Parathyroid adenoma (tissue), 2 donors: ENCODE measurements around the gene ANKRD13D.
A peak's percentile ranks its signal among the peaks of the same experiment; 100 is the strongest.

Experiments used
- H2AFZ ChIP-seq: fragments of 300-600 bp; sonication (generic); one replicate; pipeline ENCODE4 v1.7.0; 2017; ENCODE audit warnings: antibody characterized with exemption, mild to moderate bottlenecking
- H3K27ac ChIP-seq: fragments of 300-600 bp; sonication (generic); one replicate; pipeline ENCODE4 v1.7.0; 2017
- H3K27me3 ChIP-seq: fragments of 300-600 bp; sonication (generic); one replicate; pipeline ENCODE4 v1.7.0; 2017; ENCODE audit warnings: low read length; ENCODE audit not compliant: control insufficient read depth, insufficient read depth
- H3K36me3 ChIP-seq: fragments of 300-600 bp; sonication (generic); one replicate; pipeline ENCODE4 v1.7.0; 2017; ENCODE audit warnings: low read length; ENCODE audit not compliant: control insufficient read depth, insufficient read depth
- H3K4me1 ChIP-seq: fragments of 300-600 bp; sonication (generic); one replicate; pipeline ENCODE4 v1.7.0; 2017; ENCODE audit warnings: control low read depth
- H3K4me2 ChIP-seq: fragments of 300-600 bp; sonication (generic); one replicate; pipeline ENCODE4 v1.7.0; 2017; ENCODE audit warnings: low read length
- H3K4me3 ChIP-seq: fragments of 300-600 bp; sonication (generic); one replicate; pipeline ENCODE4 v1.7.0; 2017; ENCODE audit warnings: low read depth, low read length
- H3K79me2 ChIP-seq: fragments of 300-600 bp; sonication (generic); one replicate; pipeline ENCODE4 v1.7.0; 2017; ENCODE audit warnings: control low read depth
- H3K9ac ChIP-seq: fragments of 300-600 bp; sonication (generic); one replicate; pipeline ENCODE4 v1.7.0; 2017; ENCODE audit warnings: mild to moderate bottlenecking
- H3K9me3 ChIP-seq: fragments of 300-600 bp; sonication (generic); one replicate; pipeline ENCODE4 v1.7.0; 2017; ENCODE audit warnings: low read length; ENCODE audit not compliant: control insufficient read depth
- CTCF ChIP-seq: fragments of 300-600 bp; sonication (generic); IDR thresholded peaks from one replicate; pipeline ENCODE4 v1.7.0; 2017; ENCODE audit warnings: antibody characterized with exemption, mild to moderate bottlenecking
- donor health status: primary hyperparathyroidism.

ANKRD13D gene

DNA sequence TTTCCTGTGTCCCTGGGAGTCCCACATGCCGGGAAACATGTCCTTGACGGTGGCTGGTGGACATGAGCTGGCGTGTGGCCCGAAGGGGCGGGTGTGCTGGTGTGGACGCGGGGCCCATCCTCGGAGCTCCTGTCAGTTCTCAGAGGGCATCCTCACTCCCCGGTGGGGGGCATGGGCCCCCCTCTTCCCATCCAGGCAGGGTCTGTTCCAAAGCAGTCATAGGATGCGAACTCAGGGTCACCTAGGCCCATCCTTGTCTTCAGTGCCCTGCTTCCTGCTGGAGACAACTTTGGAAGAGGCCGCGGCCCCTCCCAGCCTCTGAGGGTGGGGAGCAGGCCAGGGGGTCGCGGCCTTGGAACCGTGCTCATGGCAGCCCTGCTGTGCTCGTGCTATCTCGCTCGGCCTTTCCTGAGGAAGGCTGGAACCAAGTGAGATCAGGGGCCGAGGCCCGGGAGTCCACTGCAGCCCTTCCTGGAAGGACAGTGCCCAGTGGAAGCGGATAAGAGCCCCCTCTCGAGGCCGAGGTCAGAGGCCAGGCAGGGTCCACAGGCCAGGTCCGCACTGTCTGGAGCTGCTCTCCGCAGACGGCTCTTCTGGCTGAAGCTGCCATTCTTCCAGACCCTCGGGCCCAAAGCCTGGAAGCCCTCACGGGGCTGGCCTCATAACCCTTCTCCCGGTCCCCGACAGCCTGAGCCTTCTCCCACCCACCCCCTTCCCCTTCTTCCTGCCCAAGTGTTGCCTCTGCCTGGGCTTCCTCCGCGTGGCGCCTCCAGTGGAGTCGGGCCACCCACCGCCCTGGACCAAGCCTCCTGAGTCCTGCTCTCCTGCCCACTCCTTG, 14.1 kb upstream of the ANKRD13D start:
- Histone ChIP-seq H3K9me3 (no peaks in the 10 kb centered on the region), H3K9ac (no peak overlapping the region), H3K27me3 (no peaks in the 10 kb centered on the region), H3K36me3 (no peaks in the 10 kb centered on the region), H3K4me1 (no peaks in the 10 kb centered on the region), H2AFZ (no peak overlapping the region), H3K27ac (peak overlapping the region; percentile 16), H3K79me2 (peaks cover 5% of the 10 kb centered on the region), H3K4me3 (no peak overlapping the region), H3K4me2 (no peak overlapping the region)
- no peak for TF ChIP-seq CTCF

- no peak for TF ChIP-seq CTCF
- Histone ChIP-seq H3K9ac (no peak overlapping the region), H3K4me3 (no peak overlapping the region), H3K36me3 (no peaks in the 10 kb centered on the region), H3K27me3 (no peaks in the 10 kb centered on the region), H3K4me2 (no peak overlapping the region), H3K9me3 (no peaks in the 10 kb centered on the region), H3K4me1 (no peaks in the 10 kb centered on the region), H3K27ac (peak overlapping the region; percentile 16), H3K79me2 (peaks cover 5% of the 10 kb centered on the region), H2AFZ (no peak overlapping the region)
Observed at GRCh38 chr11:67275606-67276409, 13.3 kb upstream of the ANKRD13D start.

- H3K9ac ChIP-seq = no peak overlapping the region
- no peaks in the 10 kb centered on the region for H3K27me3 ChIP-seq
- no peaks in the 10 kb centered on the region for H3K4me1 ChIP-seq
- no peaks in the 10 kb centered on the region for H3K9me3 ChIP-seq
- H3K36me3 ChIP-seq = no peaks in the 10 kb centered on the region
- H3K79me2 ChIP-seq = peaks cover 5% of the 10 kb centered on the region
- H3K4me3 ChIP-seq = no peak overlapping the region
- H2AFZ ChIP-seq = no peak overlapping the region
- peak overlapping the region; percentile 65 for H3K27ac ChIP-seq
- no peak overlapping the region for H3K4me2 ChIP-seq
- no peak for TF ChIP-seq CTCF
Observed at GRCh38 chr11:67276781-67277230, 12.3 kb upstream of the ANKRD13D start.

DNA sequence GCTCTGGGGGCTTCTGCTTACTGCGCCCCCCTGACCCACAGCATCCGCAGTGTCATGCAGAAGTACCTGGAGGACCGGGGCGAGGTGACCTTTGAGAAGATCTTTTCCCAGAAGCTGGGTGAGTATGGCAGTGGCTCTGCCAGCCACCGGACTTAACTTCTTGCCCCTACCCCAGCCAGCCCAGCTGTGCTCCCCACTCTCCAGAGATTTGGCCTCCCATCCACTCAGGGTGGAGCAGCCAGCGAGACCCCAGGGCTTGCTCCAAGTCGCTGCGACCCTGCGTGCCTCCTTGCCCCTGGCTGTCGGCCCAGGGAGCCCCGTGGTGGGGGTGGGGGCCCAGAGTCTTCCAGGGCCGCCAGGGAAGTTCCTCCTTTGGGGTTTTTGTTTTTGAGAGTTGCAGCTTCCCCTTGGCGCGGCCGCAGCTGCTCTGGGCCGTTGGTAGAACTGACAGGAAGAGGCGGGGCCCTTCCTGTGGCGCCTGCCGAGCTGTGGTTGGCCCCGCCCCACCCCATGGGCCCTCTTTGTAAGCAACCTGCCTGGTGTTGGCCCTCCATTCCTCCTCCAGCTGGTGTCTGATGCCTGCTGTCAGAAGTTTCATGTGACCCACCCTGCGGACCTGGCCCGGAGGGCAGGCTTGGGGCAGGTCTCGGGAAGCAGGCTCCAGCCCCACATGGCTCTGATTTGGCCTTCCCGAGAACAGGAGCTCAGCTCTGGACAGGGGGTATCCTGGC, 11.7 kb upstream of the ANKRD13D start:
- peaks cover 5% of the 10 kb centered on the region for H3K79me2 ChIP-seq
- H3K36me3 ChIP-seq = no peaks in the 10 kb centered on the region
- no peak overlapping the region for H3K9ac ChIP-seq
- TF ChIP-seq CTCF = no peak
- H3K27ac ChIP-seq = peak overlapping the region; percentile 65
- H3K4me3 ChIP-seq = no peak overlapping the region
- no peaks in the 10 kb centered on the region for H3K9me3 ChIP-seq
- peak overlapping the region; percentile 59 for H3K4me2 ChIP-seq
- H3K27me3 ChIP-seq = no peaks in the 10 kb centered on the region
- no peak overlapping the region for H2AFZ ChIP-seq
- no peaks in the 10 kb centered on the region for H3K4me1 ChIP-seq
